KBM-7 (cell line): ENCODE results near the gene ASF1A.
"Not testable (repeated sequence)": the region's sequence is repeated elsewhere in the genome, so short reads cannot be mapped to it uniquely, and the experiment has no call there.

Experiments used
- DNase-seq: peaks from one replicate; pipeline ENCODE4 v3.0.0-alpha.2; 2015
- in situ Hi-C: fragments of 300-500 bp; cut with MboI; formaldehyde crosslinking; loops from 2 replicates; pipeline ENCODE4 v1.14.3; 2020; ENCODE audit warnings: low sequenced_read_pairs, low pct_unique_long_range_greater_than_20kb, mixed read lengths

The ASF1A gene

GRCh38 chr6:118893807-118894424 is at the start of gene ASF1A:
ASF1A (plus strand) TSS chr6:118894152; CDS start chr6:118894414, 262 bp downstream.
- peak; percentile 98 for DNase-seq

GRCh38 chr6:118844915-118845314 is 49.0 kb upstream of the ASF1A start:
- in situ Hi-C loops: no loop called here
- DNase-seq: no peak

More at GRCh38 chr6:118893807-118894424, at the start of gene ASF1A:
- in situ Hi-C loops: no loop called here

- in situ Hi-C loops: no loop called here
- DNase-seq: no peak
Observed at GRCh38 chr6:118853408-118853807, 40.5 kb upstream of the ASF1A start.

GRCh38 chr6:118856301-118856700 is 37.7 kb upstream of the ASF1A start:
- in situ Hi-C loops: no loop called here
- no peak for DNase-seq

GRCh38 chr6:118859517-118860064 is 34.4 kb upstream of the ASF1A start:
- DNase-seq: peak; percentile 45
- in situ Hi-C loops: no loop called here

GRCh38 chr6:118860363-118860762 is 33.6 kb upstream of the ASF1A start:
- DNase-seq: no peak
- in situ Hi-C loops: no loop called here

GRCh38 chr6:118860880-118861279 is 33.1 kb upstream of the ASF1A start:
- DNase-seq: no peak
- in situ Hi-C loops: no loop called here

- DNase-seq: no peak
- in situ Hi-C loops: no loop called here
Observed at GRCh38 chr6:118862443-118862842, 31.5 kb upstream of the ASF1A start.

GRCh38 chr6:118864341-118865099 is 29.4 kb upstream of the ASF1A start:
- in situ Hi-C loops: no loop called here
- peak; percentile 61 for DNase-seq

GRCh38 chr6:118865100-118865391 is 28.9 kb upstream of the ASF1A start:
- in situ Hi-C loops: no loop called here
- no peak for DNase-seq

- in situ Hi-C loops: no loop called here
Observed at GRCh38 chr6:118867181-118867580, 26.8 kb upstream of the ASF1A start.

GRCh38 chr6:118868901-118869300 is 25.1 kb upstream of the ASF1A start:
- DNase-seq, in situ Hi-C loops: not testable (repeated sequence)

More at GRCh38 chr6:118867181-118867580, 26.8 kb upstream of the ASF1A start:
- DNase-seq: no peak

- no peak for DNase-seq
- in situ Hi-C loops: no loop called here
Observed at GRCh38 chr6:118869350-118869749, 24.6 kb upstream of the ASF1A start.

- DNase-seq: no peak
- in situ Hi-C loops: no loop called here
Observed at GRCh38 chr6:118869894-118870589, 23.9 kb upstream of the ASF1A start.

- in situ Hi-C loops: no loop called here
- no peak for DNase-seq
Observed at GRCh38 chr6:118871331-118871730, 22.6 kb upstream of the ASF1A start.

GRCh38 chr6:118872318-118872717 is 21.6 kb upstream of the ASF1A start:
- in situ Hi-C loops: no loop called here
- no peak for DNase-seq

- no peak for DNase-seq
- in situ Hi-C loops: no loop called here
Observed at GRCh38 chr6:118872726-118873125, 21.2 kb upstream of the ASF1A start.

- no peak for DNase-seq
- in situ Hi-C loops: no loop called here
Observed at GRCh38 chr6:118873239-118873638, 20.7 kb upstream of the ASF1A start.

GRCh38 chr6:118875672-118876071 is 18.3 kb upstream of the ASF1A start:
- in situ Hi-C loops: no loop called here
- DNase-seq: no peak

GRCh38 chr6:118876198-118876597 is 17.8 kb upstream of the ASF1A start:
- in situ Hi-C loops: no loop called here
- no peak for DNase-seq
